HG02610 (cell line): Measurements from ENCODE around the gene LCLAT1.
"Not testable (repeated sequence)": the region's sequence is repeated elsewhere in the genome, so short reads cannot be mapped to it uniquely, and the experiment has no call there.

Experiments
- ATAC-seq: cut with Tn5 transposase; IDR thresholded peaks from one replicate; pipeline ENCODE4 v1.9.1; 2021; ENCODE audit warnings: mild to moderate bottlenecking, moderate library complexity; ENCODE audit not compliant: unreplicated experiment

The LCLAT1 gene

DNA sequence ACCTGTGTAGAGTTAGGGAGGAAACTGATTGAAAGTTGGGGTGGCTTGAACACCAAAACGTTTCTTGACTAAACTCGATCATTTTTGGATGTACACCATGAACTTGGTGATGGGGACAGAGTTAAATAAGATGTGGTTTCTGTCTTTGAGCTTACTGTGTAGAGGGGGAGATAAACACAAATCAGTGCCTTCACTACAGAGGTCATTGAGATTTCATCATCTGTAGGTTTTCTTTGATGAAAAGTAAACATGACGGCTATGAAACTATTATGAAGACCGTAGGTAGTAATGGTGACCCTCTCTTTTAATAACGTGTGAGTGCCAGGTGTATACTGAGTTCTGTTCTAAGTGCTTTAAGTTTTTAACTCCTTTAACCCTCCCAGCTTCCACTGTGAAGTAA lies 6.5 kb downstream of the LCLAT1 start:
- no peak for ATAC-seq

DNA sequence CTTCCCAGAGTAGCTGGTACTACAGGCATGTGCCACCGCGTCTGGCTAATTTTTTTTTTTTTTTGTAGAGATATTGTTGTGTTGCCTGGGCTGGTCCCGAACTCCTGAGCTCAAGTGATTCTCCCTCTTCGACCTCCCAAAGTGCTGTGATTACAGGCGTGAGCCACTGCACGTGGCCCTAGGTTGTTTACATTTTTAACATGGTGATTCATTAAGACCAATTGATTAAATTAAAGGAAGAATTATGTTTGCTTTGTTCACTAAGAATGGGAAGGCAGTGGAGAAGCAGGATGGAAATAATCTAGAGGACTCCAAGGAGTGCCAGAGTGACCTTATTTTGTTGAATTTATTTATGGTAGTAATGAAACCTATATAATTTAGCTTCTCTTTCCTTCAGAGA lies 7.5 kb downstream of the LCLAT1 start:
- ATAC-seq = no peak

DNA sequence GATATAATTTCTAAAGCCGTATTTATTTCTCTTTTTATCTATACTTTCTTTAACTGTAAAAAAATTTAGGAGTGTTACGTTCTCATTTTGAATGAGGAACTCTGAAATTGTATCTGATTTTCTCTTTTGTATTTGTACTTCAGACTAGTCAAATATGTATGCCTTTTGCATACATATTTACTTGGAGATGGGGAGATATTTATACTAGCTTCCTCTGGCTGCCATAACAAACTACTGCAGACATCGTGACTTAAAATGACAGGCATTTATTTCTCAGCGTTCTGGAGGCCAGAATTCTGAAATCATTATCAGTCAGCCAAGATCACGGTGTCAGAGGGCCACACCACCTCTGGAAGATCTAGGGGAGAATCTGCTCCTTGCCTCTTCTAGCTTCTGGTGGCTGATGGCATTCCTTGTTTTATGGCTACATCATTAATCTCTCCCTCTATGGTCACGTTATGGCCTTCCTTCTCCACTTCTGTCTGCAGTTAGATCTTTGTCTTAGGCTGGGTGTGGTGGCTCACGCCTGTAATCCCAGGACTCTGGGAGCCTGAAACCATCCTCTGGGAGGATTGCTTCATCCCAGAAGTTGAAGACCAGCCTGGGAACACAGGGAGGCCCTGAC lies 8.2 kb downstream of the LCLAT1 start:
- no peak for ATAC-seq

DNA sequence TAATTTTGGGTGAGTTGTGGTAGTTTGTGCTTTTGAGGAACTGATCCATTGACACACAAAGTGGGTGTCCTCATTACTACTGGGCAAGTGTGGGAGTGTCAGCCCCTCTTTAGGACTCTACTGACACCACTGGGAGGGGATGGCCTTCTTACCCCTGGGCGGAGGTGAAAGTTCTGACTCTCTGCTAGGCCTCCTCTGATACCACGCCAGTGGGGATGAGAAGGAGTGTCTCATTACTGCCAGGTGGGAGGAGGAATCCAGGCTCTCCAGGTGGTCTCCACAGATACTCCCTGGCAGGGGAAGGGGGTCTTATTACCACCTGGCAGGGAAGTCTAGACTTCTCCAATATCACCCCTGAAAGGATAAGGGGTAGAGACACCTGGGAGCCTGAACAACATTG lies 9.1 kb downstream of the LCLAT1 start:
- no peak for ATAC-seq

DNA sequence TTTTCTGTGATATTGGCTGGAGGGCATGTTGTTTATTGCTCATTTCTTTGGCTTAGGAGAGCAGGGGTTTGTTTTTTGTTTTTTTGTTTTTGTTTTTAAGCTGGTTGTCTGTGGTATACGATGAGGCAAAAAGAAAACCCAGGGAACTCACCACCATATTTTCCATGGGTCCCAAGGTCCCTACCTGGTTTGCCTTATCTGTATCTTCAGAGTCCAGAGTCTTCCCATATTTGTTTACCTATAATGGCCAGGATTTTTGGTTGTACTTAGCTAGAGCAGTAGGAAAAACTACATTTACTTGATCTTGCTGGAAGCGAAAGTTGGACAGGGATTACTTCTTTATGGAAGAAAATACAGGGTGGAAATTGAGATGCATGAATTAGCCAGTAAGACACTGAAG lies 9.5 kb downstream of the LCLAT1 start:
- ATAC-seq = no peak

DNA sequence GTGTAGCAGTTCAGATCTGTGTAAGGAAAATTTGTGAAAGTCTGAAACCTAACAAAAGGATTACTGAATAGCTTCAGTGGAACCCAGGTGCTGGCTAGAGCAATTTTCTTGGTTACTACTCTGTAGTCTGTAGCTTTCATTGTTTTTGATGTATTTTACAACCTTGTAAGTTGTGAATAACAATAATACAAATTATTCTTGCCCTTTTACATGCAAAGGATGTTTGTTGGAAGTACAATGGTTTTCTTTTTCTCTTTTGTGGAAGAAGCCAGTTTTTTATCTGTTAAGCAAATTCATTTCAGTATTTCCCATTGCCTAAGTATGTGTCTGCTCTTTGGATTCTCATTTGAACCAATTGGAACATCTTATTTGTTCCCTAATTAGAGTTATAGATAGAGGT lies 10.2 kb downstream of the LCLAT1 start:
- no peak for ATAC-seq

DNA sequence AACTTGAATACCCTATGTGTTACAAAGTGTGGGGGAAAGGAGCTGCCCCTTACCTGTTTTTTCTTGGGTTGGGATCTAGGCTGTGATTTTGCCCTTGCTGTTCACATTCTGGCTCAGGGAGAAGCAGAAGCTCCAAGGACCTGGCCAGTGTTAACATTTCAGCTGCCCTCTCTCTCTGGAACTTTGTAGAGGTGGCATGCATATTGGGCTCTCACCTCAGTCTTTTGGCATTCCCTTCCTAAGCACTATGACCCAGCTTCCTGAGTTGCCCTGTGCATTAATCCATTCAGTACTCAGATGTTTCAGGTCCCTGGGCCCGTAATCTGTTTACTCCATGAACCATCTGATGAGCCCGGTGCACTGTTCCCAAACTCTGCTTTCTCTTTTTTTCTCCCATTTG lies 12.1 kb downstream of the LCLAT1 start:
- ATAC-seq = no peak

DNA sequence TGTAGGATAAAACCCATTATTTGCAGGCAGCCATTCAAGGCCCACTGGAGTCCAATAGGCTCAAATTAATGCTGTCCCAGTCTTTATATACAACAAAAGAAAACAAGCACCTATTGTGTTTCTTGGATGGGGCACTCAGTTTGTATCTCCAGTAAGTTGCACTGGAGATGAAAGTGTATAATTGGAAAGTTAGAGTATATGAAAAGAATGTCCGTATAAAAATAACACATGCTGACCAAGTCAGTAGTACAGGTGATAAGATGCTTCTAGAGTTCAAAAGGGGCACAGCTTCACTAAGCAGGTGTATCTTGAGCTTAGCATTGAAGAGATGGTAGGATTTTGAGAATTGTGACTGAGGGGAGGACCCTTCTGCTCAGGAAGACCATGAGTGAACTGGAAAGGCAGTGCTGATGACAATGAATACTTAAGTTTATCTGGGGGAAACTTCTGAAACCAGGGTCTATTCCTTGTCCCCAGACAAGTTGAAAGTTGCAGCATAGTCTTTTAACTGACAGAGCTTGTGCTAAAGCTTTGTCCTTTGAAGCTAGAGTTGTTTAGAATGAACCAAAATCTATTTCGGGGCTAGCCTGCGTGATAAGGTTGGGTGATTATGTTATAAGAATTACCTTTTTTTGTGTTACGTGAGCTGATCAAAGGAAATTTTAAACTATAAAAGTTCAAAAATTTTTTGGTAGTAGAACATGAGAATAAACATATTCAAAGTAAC lies 15.2 kb downstream of the LCLAT1 start:
- no peak for ATAC-seq

DNA sequence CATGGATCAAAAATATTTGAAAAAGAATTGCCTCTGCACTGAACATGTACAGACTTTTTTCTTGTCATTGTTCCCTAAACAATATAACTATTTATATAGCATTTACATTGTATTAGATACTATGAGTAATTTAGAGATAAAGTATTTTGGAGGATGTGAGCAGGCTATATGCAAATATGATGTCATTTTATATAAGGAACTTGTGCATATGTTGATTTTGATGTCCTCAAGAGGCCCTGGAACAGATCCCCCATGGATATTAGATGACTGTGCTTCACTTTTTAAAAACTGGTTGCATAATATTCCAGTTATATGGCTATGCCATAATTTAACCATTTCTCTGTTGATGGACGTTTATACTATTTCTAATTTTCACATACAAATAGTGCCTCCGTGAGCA lies 16.5 kb downstream of the LCLAT1 start:
- no peak for ATAC-seq

DNA sequence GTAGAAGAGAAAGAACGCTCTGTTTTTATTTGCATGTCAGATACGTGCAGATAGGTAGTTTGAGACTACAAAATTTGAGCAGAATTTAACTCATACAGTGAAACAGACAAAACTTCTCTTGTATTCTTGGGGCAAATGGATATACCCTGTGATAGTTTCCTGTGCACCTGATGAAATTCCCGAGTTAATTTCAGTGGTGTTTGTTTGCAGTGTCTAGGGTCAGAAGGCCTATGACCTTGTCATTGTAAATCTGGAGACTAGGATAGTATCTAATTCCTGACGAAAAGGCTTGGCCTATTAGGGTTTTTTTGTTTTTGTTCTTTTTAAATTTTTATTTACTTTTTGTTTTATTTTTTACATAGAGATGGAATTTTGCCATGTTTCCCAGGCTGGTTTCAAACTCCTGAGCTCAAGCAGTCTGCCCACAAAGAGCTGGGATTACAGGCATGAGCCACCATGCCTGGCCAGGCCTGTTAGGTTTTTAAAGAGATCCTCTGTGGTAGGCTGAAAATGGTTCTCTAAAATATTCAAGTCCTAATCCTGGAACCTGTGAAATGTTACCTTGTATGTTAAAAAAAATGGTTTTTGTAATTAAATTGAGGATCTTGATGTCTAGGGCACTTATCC lies 17.6 kb downstream of the LCLAT1 start:
- no peak for ATAC-seq

DNA sequence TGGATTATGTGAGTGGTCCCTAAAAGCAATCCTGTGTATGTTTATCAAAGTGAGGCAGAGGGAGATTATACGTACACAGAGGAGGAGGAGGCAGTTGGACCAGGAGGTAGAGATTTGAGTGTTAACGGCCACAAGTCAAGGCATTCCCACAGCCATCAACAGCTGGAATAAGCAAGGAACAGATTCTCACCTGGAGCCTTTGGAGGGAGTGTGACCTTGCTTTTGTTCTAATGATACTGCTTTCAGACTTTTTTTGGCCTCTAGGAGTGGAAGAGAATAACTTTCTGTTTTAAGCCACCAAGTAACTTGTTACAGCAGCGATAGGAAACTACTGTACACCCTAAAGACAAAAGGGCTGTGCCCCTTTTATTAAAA lies 18.1 kb downstream of the LCLAT1 start:
- no peak for ATAC-seq

DNA sequence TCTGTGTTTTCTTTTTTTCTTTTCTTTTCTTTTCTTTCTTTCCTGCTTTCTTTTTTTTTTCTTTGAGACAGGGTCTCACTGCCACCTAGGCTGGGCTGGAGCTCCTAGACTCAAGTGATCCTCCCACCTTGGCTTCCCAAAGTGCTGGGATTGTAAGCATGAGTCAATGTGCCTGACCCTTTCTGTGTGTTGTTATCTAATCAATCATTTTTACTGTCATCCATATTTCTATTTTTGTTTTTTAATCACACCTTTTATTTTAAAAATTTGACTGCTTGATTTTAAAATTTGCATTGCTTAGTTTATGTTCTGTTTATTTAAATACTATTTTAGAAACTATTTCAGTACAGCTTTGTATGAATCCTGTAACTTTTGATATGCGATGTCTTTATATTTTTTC lies 19.2 kb downstream of the LCLAT1 start:
- no peak for ATAC-seq

DNA sequence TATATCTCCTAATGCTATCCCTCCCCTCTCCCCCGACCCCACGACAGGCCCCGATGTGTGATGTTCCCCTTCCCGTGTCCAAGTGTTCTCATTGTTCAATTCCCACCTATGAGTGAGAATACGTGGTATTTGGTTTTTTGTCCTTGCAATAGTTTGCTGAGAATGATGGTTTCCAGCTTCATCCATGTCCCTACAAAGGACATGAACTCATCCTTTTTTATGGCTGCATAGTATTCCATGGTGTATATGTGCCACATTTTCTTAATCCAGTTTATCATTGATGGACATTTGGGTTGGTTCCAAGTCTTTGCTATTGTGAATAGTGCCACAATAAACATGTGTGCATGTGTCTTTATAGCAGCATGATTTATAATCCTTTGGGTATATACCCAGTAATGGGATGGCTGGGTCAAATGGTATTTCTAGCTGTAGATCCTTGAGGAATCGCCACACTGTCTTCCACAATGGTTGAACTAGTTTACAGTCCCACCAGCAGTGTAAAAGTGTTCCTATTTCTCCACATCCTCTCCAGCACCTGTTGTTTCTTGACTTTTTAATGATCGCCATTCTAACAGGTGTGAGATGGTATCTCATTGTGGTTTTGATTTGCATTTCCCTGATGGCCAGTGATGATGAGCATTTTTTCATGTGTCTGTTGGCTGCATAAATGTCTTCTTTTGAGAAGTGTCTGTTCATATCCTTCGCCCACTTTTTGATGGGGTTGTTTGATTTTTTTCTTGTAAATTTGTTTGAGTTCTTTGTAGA lies 20.2 kb downstream of the LCLAT1 start:
- not testable (repeated sequence) for ATAC-seq

DNA sequence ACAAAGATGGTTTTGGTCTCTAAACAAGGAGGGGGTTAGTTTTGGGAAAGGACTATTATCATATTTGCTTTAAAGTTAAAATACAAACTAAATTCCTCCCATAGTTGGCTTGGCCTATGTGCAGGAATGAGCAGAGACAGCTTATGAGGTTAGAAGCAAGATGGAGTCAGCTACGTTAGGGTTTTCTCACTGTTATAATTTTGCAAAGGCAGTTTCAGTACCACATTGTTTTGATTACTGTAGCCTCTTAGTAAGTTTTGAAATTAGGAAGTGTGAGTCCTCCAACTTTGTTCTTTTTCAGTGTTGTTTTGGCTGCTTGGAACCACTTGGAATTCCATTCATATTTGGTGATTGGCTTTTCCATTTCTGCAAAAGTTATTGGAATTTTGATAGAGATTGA lies 23.4 kb downstream of the LCLAT1 start:
- ATAC-seq = no peak

DNA sequence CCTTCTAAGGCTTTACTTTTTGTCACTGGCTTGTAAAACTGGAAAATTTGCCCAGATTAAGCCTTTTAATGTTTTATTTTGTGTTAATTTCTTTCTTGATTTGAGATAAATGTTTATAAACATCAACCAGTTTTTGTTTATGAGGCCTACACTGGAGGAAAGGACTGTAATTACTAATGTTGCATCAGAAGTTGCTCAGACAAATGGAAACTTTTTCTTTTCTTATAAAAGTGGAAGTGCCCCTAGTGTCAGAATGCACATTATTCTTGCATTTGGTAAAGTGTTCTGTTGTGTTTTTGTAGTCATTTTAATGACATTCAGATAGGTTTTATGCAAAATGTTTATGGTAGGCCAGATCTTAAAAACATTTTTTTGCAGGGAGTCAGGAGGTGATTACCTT lies 25.3 kb downstream of the LCLAT1 start:
- ATAC-seq = no peak

DNA sequence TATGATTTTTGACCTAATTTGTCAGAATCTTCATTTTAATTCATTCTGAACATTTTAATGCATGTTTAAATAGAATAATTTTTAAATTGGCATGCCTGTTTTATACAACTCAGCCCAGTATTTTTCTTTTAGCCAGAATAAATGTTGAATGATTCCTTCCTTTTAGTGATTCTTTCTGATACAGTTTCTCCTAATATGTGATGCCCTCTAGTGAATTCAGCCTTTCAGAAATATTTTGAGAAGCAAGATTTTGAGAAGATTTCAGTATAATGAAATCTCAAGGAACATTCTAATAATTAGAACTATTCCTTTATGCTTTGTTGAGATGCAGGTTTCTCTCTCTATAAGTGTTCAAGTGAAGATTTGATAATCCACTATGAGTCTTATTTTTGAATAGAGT lies 28.5 kb downstream of the LCLAT1 start:
- ATAC-seq = no peak

DNA sequence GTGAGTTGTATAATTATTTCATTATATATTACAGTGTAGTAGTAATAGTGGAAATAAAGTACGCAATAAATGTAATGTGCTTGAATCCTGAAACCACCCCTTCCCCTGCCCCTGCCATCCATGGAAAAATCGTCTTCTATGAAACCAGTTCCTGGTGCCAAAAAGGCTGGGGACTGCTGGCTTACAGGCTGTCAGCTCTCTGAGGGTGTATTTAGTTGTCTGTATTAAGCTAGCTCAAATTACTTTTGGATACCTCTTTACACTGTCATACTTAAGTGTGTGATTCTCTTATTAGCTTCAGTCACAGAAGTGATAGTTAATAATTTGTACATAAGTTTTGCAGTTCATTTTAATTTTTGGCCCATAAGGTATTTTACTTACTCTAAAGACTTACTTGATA lies 29.6 kb downstream of the LCLAT1 start:
- ATAC-seq = no peak

DNA sequence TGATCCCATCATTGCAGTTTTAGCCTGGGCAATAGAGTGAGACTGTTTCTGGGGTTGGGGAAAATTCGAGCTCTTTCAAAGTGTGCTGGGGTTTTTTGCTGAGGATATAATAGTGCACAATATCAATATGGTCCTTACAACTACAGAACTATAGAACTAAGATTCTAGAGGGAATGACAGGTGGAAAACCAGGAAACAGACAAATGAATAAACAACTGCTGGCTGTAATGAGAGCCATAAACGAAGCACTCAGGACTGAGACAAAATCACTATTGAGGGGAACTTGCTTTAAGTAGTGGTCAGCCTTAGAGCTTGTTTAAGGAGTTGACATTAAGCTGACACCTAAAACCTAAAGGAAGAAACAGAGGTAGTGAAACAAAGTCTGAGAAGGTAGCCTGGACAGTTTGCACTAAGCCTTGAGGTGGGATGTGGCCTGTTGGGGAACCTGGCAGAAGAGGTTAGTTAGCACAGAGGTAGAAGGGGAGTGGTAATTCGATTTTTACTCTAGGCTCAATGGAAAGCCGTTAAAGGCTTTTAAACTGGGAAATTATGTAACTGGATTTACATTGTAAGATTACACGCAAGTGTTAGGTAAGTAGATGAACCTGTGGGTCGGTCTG lies 33.8 kb downstream of the LCLAT1 start:
- ATAC-seq = no peak

DNA sequence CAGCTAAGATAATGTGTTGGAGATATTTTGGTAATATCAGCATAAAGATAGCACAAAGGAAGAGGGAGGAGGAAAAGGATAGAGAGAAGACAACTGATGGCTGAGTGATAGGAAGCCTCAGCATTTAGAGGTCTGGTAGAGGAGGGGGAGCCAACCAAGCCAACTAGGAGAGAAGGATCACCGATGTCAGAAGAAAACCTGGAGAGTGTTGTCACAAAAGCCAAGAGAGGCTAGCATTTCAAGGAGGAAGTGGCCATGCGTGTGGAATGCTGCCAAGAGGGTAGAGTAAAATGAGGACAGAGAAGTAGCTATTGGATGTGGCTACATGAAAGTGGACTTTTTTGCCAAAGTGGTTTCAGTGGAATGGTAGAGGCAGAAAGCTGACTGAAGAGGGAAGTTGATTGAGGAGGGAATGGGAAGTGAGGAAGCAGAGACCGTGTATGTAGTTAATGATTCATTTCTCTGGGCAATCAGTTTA lies 34.3 kb downstream of the LCLAT1 start:
- no peak for ATAC-seq

DNA sequence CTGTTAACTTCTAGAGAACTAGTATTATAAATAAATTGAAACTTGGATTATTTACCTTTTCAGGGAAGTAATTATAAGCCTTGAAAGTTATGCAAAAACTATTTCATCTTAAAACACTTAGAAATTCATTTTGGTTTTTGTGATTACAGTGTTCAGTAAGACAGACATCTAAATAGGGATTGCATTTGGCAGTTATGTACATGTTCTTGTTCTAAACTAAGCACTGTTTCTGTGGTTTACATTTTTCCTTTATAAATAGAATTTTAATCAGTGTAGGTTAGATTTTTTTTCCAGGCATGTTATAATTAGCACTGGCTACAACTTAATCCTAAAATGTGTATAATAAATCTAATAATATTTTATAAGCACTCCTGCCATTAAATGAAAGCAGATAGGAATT lies 35.0 kb downstream of the LCLAT1 start:
- ATAC-seq = no peak

DNA sequence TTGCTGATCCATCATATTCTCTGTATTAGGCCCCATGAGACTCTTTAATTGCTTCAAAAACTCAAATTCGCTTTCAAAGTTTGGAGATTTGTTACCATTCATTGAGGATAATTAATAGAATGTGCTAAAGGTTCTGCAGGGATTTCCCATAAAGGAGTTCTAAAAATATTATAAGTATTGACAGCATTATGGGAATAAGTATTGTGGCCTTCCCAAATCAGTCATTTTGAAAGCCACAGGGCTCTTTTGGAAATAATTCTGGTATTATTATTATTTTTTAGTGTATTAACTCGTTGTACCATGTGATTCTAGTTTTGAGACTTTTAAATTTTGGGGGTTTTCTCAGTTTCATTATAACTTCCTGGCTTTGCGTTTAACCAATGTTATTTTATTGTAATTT lies 37.1 kb downstream of the LCLAT1 start:
- no peak for ATAC-seq
